Colonic mucosa (tissue), 4 donors: Measurements from ENCODE around the gene ZNF747. TPM values are rescaled to one million over a fixed set of nuclear protein-coding genes. Genes with fewer than 3 reads are reported as not detected.
"Not testable (repeated sequence)": the region's sequence is repeated elsewhere in the genome, so short reads cannot be mapped to it uniquely, and the experiment has no call there.

Experiments used
- DNase-seq: peaks from one replicate; pipeline ENCODE4 v3.0.0-alpha.2; 2020
- H3K27ac ChIP-seq: fragments of 200-600 bp; one replicate; pipeline ENCODE4 v1.8.0; 2021
- H3K27me3 ChIP-seq: fragments of 200-600 bp; one replicate; pipeline ENCODE4 v1.8.0; 2021
- H3K36me3 ChIP-seq: fragments of 200-600 bp; one replicate; pipeline ENCODE4 v1.8.0; 2021
- H3K4me1 ChIP-seq: fragments of 200-600 bp; one replicate; pipeline ENCODE4 v1.8.0; 2021; ENCODE audit warnings: mild to moderate bottlenecking
- H3K4me3 ChIP-seq: fragments of 200-600 bp; one replicate; pipeline ENCODE4 v1.8.0; 2021
- H3K9ac ChIP-seq, 2 donors: one replicate each; pipeline ENCODE4 v1.7.0; 2013; ENCODE audit warnings: control low read depth in 2 of 2, low read depth in 2 of 2, low read length in 2 of 2
- H3K9me3 ChIP-seq: fragments of 200-600 bp; one replicate; pipeline ENCODE4 v1.8.0; 2021
- intact Hi-C: fragments of 100-400 bp; cut with DNase I; formaldehyde crosslinking; loops from one replicate; pipeline ENCODE4 v1.14.1; 2022
- total RNA-seq, 2 donors: library from RNA; stranded (reverse); fragmentation: NEBNext Ultra II Directional in 1 of 2; extraction: Animal tissue kit (Norgen Biotek cat#: 25700) in 1 of 2; gene quantifications; one replicate each; pipeline ENCODE4 v1.2.1, GENCODE V29; 2021
- TF ChIP-seq, protein P1 (sequence below): fragments of 200-600 bp; IDR thresholded peaks from one replicate; pipeline ENCODE4 v1.8.0; 2022; ENCODE audit warnings: antibody characterized with exemption, mild to moderate bottlenecking
- donor health status: healthy.
- donor health status: DM: no; HTN: no; CAD: no.
- donor health status: DM: no; HTN: no; CAD: no.

Gene ZNF747
- total RNA-seq, 2 donors from 2014 or later = 8.7 to 11.9 TPM

DNA sequence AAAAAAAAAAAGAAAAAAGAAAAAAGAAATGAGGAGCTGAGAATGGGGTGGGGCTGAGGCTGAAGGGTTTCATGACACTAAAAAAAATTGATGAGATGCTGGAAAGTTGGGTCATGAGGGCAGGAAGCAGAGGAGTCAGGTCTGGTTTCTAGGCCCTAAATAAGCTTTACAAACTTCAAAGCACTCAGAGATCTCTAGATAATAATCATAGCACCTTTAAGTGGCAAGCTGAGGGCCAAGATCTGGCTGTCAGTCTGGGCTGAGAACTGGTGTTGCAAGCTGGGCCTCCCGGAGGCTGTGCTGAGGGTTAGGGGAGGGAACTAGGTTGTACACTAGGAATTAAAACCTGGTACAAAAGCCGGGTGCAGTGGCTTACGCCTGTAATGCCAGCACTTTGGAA is 17.1 kb upstream of the ZNF747 start:
- H3K27ac ChIP-seq = no peak overlapping the region

DNA sequence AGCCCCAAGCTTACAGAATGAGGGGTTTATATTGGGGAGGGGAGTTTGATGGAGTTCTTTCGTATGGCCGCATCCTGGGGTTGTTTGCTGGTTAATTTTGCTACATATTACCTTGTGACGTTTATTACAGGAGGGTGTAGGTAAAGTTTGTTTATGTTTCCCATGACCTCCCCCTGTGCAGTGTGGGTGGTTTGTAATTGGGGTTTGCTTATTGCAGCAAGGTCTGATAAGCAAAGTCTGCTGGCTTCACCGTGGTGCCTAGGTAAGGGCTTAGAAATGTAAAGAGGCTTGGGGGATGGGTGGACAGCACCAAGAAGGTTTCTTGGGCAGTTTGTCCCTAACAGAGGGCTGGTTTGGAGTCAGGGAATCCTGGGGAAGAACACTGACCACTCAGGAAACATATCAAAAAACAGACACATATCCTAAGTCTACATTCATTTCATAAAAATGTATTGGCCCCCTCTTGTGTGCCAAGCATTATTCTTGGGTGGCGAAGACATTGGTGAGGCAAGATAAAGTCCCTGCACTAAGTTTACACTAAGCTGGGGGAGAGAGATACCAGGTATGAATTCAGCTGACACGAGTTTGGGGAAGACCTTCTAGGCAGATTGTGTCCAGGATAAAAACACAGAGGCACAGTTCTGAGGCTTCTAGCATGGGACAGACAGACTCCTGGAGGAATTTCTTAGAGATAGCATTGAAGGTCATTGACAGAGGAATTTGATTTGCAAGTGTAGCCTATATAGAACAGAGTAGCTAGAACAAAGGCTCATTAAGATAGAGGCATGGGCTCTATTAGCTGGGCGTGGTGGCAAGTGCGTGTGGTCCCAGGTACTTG is 14.0 kb upstream of the ZNF747 start:
- Histone ChIP-seq H3K9me3 (no peaks in the 10 kb centered on the region), H3K27me3 (no peaks in the 10 kb centered on the region), H3K4me3 (no peak overlapping the region), H3K27ac (peak overlapping the region; percentile 44), H3K36me3 (no peaks in the 10 kb centered on the region), H3K4me1 (no peaks in the 10 kb centered on the region), H3K9ac (no peak overlapping the region)
- peak; percentile 41 for DNase-seq
- TF ChIP-seq, protein P1, sequence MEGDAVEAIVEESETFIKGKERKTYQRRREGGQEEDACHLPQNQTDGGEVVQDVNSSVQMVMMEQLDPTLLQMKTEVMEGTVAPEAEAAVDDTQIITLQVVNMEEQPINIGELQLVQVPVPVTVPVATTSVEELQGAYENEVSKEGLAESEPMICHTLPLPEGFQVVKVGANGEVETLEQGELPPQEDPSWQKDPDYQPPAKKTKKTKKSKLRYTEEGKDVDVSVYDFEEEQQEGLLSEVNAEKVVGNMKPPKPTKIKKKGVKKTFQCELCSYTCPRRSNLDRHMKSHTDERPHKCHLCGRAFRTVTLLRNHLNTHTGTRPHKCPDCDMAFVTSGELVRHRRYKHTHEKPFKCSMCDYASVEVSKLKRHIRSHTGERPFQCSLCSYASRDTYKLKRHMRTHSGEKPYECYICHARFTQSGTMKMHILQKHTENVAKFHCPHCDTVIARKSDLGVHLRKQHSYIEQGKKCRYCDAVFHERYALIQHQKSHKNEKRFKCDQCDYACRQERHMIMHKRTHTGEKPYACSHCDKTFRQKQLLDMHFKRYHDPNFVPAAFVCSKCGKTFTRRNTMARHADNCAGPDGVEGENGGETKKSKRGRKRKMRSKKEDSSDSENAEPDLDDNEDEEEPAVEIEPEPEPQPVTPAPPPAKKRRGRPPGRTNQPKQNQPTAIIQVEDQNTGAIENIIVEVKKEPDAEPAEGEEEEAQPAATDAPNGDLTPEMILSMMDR = no peak
- intact Hi-C loops = no loop called here

More for the DNA sequence above, 17.1 kb upstream of the ZNF747 start:
- Histone ChIP-seq H3K9ac (no peak overlapping the region), H3K9me3 (no peaks in the 10 kb centered on the region), H3K4me1 (peaks cover 4% of the 10 kb centered on the region), H3K27me3 (no peaks in the 10 kb centered on the region), H3K4me3 (no peak overlapping the region), H3K36me3 (no peaks in the 10 kb centered on the region)
- TF ChIP-seq, protein P1 = no peak
- DNase-seq = no peak
- intact Hi-C loops = no loop called here

DNA sequence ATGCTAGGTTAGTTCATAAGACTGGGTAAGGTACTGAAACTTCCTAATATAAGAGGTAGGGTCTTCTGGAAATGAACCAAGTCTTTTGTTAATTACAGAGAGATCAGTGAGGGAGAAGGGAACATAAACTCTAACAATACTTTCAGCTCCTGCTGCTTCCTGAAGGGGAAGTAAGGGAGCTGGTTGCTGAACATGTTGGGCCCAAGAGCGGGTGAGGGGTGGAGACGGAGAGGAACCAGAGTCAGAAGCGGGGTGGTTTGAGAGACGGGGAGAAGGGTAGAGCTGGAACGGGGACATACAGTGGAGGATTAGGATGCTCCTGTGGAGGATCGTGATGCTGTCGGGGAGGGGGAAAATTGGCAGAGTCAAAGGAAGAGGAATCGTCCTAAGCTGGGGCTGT is 11.5 kb upstream of the ZNF747 start:
- H3K9ac ChIP-seq = no peak overlapping the region
- no peaks in the 10 kb centered on the region for H3K36me3 ChIP-seq
- DNase-seq = no peak
- H3K4me1 ChIP-seq = peaks cover under 1% of the 10 kb centered on the region
- intact Hi-C loops = no loop called here
- TF ChIP-seq, protein P1 = no peak
- H3K9me3 ChIP-seq = no peaks in the 10 kb centered on the region
- no peak overlapping the region for H3K27ac ChIP-seq
- H3K27me3 ChIP-seq = no peaks in the 10 kb centered on the region
- H3K4me3 ChIP-seq = no peak overlapping the region

DNA sequence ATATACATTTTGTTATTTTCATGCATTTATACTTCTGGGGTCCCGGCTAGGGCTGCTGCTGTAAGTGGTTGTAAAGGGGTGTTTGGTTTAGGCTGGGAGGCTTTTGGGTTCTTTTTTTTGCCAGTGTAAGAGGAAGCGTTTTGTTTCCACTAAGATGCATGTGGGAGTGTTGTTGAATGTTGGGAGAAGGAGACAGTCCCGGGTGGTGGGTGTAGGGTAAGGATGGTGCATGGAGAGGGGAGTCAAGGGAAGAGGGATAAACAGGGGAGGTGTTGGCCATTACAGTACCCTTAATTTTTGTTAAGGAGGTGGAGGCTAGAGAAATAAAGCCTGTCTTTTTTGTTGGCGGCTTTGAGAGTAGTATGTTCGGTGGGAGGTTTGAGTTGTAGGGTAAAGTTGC is 8.4 kb upstream of the ZNF747 start:
- Histone ChIP-seq H3K36me3 (no peaks in the 10 kb centered on the region), H3K27me3 (no peaks in the 10 kb centered on the region), H3K4me3 (no peak overlapping the region), H3K9me3 (no peaks in the 10 kb centered on the region), H3K9ac (no peak overlapping the region), H3K27ac (no peak overlapping the region), H3K4me1 (peaks cover 6% of the 10 kb centered on the region)
- DNase-seq = no peak
- TF ChIP-seq, protein P1 = no peak
- intact Hi-C loops = no loop called here

DNA sequence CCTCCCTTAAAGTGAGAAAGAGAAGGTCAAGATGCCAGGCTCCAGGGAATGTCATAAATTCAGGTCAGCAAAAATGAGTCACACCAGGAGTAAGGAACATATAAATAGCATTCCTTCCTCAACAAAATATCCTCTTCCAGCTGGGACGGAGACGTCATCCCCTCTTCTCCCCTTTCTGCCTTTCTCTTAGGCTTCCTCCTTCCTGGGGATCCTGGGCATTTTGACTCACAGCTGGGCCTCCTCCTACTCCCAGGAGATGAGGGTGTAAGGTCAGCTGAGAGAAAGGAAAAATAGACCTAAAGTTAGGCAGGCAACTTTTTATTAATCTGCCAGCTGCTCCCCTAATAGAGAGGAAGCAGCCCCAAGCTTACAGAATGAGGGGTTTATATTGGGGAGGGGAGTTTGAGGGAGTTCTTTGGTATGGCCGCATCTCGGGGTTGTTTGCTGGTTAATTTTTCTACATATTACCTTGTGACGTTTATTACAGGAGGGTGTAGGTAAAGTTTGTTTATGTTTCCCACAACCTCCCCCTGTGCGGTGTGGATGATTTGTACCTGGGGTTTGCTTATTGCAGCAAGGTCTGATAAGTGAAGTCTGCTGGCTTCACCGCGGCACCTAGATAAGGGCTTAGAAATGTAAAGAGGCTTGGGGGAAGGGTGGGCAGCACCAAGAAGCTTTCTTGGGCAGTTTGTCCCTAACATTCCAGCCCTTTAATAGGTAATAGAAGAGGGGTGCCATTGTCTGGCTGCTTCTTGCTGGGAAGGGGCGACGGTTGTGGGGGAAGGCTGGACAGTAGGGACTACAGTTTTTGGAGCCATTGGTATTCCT is 7.1 kb upstream of the ZNF747 start:
- peak overlapping the region; percentile 69 for H3K27ac ChIP-seq
- TF ChIP-seq, protein P1 = no peak
- intact Hi-C loops = no loop called here

DNA sequence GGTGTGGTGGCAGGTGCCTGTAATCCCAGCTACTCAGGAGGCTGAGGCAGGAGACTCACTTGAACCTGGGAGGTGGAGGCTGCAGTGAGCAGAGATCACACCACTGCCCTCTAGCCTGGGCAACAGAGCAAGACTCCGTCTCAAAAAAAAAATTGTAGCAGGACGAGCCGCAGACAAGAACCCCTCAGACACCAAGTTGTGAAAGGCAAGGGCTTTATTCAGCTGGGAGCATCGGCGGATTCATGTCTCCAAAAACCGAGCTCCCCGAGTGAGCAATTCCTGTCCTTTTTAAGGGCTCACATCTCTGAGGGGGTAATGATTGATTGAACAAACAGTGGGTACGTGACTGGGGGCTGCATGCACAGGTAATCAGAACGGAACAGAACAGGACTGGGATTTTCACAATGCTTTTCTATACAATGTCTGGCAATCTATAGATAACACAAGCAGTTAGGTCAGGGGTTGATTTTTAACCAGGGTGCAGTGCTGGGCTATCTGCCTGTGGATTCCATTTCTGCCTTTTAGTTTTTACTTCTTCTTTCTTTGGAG is 6.3 kb upstream of the ZNF747 start:
- H3K9me3 ChIP-seq, H3K4me1 ChIP-seq, DNase-seq, H3K4me3 ChIP-seq, H3K36me3 ChIP-seq, intact Hi-C loops, H3K27me3 ChIP-seq: not testable (repeated sequence)
- H3K9ac ChIP-seq = peak overlapping the region in 1 of 2 donors; percentile 22
- H3K27ac ChIP-seq = peak overlapping the region; percentile 69

More for the DNA sequence above, 7.1 kb upstream of the ZNF747 start:
- Histone ChIP-seq H3K4me1 (peaks cover 6% of the 10 kb centered on the region), H3K9ac (peak overlapping the region in 1 of 2 donors; percentile 61), H3K9me3 (no peaks in the 10 kb centered on the region), H3K27me3 (no peaks in the 10 kb centered on the region), H3K36me3 (no peaks in the 10 kb centered on the region), H3K4me3 (no peak overlapping the region)
- peak; percentile 77 for DNase-seq

DNA sequence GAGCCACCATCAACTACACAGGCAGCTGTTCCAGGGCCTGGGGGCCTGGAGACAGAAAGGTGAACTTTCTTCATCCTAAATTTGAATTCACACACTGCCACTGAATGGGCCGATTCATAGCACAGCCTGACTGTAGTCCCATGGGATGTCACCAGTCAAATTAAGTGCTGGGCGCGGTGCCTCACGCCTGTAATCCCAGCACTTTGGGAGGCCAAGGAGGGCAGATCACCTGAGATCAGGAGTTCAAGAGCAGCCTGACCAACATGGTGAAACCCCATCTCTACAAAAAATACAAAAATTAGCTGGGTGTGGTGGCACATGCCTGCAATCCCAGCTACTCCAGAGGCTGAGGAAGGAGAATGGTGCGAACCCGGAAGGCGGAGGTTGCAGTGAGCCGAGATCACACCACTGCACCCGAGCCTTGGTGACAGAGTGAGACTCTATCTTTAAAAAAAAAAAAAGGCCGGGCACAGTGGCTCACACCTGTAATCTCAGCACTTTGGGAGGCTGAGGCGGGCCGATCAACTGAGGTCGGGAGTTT is 5.4 kb upstream of the ZNF747 start:
- H3K36me3 ChIP-seq, intact Hi-C loops, DNase-seq, H3K9me3 ChIP-seq, H3K4me3 ChIP-seq, H3K4me1 ChIP-seq, H3K9ac ChIP-seq, H3K27me3 ChIP-seq, H3K27ac ChIP-seq: not testable (repeated sequence)
